Measurements from ENCODE around the gene SYT9.

The SYT9 gene, protein sequence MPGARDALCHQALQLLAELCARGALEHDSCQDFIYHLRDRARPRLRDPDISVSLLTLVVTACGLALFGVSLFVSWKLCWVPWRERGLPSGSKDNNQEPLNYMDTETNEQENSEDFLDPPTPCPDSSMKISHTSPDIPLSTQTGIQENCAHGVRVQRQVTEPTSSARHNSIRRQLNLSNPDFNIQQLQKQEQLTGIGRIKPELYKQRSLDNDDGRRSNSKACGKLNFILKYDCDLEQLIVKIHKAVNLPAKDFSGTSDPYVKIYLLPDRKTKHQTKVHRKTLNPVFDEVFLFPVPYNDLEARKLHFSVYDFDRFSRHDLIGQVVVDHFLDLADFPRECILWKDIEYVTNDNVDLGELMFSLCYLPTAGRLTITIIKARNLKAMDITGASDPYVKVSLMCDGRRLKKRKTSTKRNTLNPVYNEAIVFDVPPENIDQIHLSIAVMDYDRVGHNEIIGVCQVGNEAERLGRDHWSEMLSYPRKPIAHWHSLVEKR

GRCh38 chr11:7251836-7252682, at the start of gene SYT9:
TSS of gene SYT9 (plus strand) at chr11:7251904. CDS start at chr11:7252187, 283 bp downstream.
- DNase-seq = peak; percentile 49 to 80

- DNase-seq = no peak
Measured at GRCh38 chr11:7202412-7202811, 49.3 kb upstream of the SYT9 start.

GRCh38 chr11:7204778-7205177, 46.9 kb upstream of the SYT9 start:
- DNase-seq = no peak

- DNase-seq = no peak
Measured at GRCh38 chr11:7208391-7208790, 43.3 kb upstream of the SYT9 start.

- no peak for DNase-seq
Measured at GRCh38 chr11:7219491-7219890, 32.2 kb upstream of the SYT9 start.

DNA sequence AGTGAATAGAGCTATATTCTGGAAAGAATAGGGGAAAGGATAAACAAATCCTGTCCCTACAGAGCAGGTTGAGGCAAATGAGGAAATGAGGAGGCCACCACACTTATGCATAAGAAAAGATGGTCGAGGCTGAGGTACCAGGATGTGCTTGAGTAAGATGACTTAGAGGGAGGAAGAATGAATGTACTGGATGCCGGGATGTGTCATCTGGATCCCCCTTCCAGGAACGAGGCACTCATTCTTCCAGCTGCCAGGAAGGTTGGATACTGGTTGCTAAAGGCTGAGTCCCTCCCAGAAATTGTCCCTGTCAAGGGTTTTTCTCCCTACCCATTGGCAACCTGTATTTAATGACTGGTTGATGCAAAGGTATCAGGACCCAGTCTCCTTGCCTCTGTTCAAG, 31.1 kb upstream of the SYT9 start:
- no peak for DNase-seq

DNA sequence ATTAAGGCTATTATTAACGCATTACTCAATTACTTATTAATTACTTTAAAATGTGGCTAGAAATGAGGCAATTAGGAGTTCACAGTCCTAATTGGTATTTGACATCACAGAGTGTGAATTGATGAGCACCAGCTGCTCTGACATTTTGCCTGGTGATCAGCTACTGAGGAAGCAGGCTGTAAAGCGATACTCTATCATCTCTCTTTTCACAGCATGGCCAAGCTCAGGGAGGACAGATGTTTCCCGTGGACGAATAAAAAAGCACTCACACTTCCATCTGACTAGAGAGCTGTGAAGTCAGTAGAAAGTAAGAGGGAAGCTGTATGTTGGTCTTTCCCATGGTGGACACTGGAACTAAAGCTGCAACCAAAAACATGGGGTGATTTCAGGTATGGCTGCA, 29.1 kb upstream of the SYT9 start:
- no peak for DNase-seq

- DNase-seq = no peak
Measured at GRCh38 chr11:7239877-7240276, 11.8 kb upstream of the SYT9 start.

- no peak for DNase-seq
Measured at GRCh38 chr11:7245341-7245740, 6.4 kb upstream of the SYT9 start.

DNA sequence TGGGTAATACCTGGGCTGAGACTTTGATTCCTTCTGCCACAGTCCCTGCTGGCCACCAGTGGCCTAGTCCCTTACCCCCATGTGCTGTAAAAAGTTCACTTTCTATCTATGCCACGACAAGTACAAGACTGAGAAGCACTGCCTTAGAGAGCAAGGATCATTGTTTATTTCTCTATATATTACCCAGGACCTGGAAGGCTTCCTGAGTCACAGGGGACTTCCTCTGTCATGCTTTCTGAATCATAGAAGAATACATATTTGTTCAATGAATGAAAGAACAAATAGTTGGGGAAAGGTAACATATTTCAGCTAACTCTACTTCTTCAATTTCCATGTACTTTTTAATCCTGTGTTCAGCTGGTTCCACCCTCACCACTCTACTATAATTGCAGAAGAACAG, 5.5 kb upstream of the SYT9 start:
- DNase-seq = no peak

- no peak for DNase-seq
Measured at GRCh38 chr11:7250166-7250565, 1.5 kb upstream of the SYT9 start.

GRCh38 chr11:7251487-7251835, 243 bp upstream of the SYT9 start:
- DNase-seq = no peak

- DNase-seq = no peak
Measured at GRCh38 chr11:7252683-7253213, 1.0 kb downstream of the SYT9 start.

DNA sequence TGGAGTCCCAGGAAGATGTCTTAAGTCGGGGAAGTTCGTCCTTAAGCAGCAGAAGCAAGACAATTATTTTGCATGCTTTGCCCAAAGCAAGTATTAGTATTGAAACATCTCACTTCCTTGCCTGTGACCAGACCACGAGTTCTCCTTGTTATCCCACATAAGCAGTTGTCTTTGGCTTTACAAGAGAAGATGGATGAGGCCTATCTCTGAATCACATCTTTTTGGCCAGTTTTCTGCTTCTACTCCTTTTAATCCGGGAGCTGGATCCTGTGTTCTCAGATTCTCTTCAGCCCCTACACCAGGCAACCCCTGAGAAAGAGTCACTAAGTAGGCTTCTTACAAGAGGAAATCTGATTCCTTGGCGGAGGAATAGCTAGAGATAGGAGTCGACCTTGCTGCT, 2.1 kb downstream of the SYT9 start:
- no peak for DNase-seq

- no peak for DNase-seq
Measured at GRCh38 chr11:7254731-7255291, 3.1 kb downstream of the SYT9 start.

GRCh38 chr11:7256943-7257342, 5.2 kb downstream of the SYT9 start:
- DNase-seq = no peak

DNA sequence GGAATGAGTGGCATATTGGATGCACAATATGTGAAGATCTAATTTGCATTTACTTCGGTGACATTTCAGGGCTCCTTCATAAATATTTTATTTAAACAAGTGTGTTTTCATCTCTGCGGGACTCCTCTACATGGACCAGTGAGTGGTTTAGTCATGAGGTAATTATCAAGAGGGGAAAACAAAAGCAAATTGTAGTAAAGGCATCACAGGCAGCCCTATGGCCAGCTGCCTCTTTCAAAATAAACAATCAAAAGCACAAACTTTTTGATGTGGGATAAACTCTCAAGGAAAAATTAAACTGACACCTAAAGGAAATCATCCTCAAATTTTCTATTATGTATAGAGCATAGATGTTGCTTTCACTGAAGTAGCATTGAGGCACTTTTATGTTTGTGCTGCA, 6.0 kb downstream of the SYT9 start:
- no peak for DNase-seq

DNA sequence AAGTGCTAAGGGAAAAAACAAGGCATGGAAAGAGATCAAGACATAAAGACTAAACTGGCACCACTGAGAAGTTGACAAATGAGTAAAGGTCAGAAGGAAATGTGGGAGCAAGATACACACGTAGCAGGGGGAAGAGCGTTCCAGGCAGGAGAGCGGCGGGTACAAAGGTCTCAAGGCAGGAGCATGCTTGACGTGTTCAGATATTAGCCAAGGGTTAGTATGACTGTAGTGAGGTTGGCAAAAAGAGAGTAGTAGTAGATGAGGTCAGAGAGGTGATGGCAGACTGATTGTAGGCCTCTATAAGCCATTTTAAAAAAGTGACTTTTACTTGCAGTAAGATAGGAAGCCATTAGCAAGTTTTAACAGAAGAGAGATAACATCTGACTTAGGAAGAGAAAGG, 9.9 kb downstream of the SYT9 start:
- no peak for DNase-seq

DNA sequence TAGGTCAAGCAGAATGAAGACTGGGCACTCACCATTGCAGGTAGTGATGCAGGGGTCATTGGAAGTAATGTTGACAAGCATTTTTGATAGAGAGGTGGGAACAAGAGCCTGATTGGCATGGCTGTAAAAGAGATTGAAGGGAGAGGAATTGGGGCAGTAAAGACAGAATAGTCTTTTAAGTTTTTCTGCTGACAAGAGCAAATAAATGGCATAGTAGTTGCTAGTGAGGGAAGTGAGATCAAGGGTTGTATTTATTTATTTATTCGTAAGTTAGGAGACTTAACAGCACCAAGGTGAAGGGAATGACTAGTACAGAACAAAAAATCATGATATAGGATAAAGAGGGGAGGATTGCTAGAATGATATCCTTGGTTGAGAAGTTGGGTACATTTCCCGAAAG, 11.0 kb downstream of the SYT9 start:
- no peak for DNase-seq

DNA sequence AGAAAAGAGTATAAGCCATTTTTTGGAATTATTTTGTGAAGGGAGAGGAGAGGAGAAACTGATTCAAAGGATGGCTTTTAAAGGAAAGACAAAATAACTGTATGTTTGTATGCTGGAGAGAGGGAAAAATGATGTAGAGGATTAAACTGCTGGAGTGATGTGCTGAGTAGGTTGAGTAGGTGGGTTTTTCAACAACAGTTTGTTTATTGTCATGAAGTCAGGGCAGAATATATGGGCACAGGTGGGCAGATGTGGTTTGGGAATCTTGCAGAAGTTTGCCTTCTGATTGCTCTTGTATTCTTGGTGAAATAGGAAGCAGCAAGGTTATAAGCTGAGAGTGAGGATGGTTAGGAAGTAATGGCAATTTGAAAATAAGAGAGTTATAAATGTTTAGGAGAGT, 12.1 kb downstream of the SYT9 start:
- DNase-seq = no peak

DNA sequence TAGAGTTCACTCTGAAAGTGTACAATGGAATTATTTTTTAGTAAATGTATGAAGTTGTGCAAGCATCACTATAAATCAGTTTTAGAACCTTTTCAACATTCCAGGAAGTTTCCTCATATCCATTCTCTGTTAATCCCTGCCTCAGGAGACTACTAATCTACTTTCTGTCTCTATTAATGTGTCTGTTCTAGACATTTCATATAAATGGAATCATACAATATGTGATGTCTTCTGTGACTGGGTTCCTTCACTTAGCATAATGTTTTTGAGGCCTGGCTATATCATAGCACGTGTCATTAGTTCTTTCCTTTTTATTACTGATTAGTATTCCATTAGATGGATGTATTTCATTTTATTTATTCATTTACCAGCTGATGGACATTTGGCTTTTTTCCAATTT, 17.1 kb downstream of the SYT9 start:
- DNase-seq = no peak

GRCh38 chr11:7270233-7270865, 18.6 kb downstream of the SYT9 start:
- DNase-seq = no peak

GRCh38 chr11:7272373-7272772, 20.7 kb downstream of the SYT9 start:
- DNase-seq = no peak
